ENCODE data around the gene TESK2. TPM values are rescaled to one million over a fixed set of nuclear protein-coding genes. Genes with fewer than 3 reads are reported as not detected.

TESK2 gene
- polyA plus RNA-seq, 1 donor from 2014 or later, result 0.51 TPM

DNA sequence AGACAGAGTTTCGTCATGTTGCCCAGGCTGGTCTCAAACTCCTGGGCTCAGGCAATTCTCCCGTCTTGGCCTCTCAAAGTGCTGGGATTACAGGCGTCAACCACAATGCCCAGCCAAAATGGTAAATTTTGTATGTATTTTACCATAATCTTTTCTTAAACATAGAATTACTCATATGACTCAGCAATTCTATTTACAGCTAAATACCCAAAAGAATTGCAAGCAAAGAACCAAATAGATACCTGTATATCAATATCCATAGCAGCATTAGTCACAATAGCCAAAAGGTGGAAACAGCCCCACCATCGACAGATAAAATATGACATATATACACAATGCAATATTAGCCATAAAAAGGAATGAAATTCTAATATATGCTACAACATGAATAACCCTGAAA is 36.5 kb downstream of the TESK2 start:
- no peaks in the 10 kb centered on the region for H4K20me1 ChIP-seq (ENCODE audit: insufficient read depth)
- H3K36me3 ChIP-seq (ENCODE audit: insufficient read depth, low read length), result no peaks in the 10 kb centered on the region
- no peaks in the 10 kb centered on the region for H3K27me3 ChIP-seq (ENCODE audit: insufficient read depth, low read depth, low read length)
- no peak overlapping the region for H2AFZ ChIP-seq (ENCODE audit: low read depth, low read length)
- TF ChIP-seq POLR2AphosphoS5 (IDR thresholded peaks at IDR 0.05) (no peak), RAD21 (conservative IDR thresholded peaks at IDR 0.05) (no peak), MXI1 (conservative IDR thresholded peaks at IDR 0.05; ENCODE audit: poor library complexity, severe bottlenecking) (no peak), EP300 (conservative IDR thresholded peaks at IDR 0.05; ENCODE audit: poor library complexity, severe bottlenecking) (no peak), EZH2 (IDR thresholded peaks at IDR 0.05; ENCODE audit: borderline replicate concordance, insufficient read depth, low read length, poor library complexity, severe bottlenecking) (no peak), TAF1 (IDR thresholded peaks at IDR 0.05; ENCODE audit: low read depth) (no peak), SMC3 (conservative IDR thresholded peaks at IDR 0.05; ENCODE audit: poor library complexity) (no peak)
- TF ChIP-seq, protein P1, sequence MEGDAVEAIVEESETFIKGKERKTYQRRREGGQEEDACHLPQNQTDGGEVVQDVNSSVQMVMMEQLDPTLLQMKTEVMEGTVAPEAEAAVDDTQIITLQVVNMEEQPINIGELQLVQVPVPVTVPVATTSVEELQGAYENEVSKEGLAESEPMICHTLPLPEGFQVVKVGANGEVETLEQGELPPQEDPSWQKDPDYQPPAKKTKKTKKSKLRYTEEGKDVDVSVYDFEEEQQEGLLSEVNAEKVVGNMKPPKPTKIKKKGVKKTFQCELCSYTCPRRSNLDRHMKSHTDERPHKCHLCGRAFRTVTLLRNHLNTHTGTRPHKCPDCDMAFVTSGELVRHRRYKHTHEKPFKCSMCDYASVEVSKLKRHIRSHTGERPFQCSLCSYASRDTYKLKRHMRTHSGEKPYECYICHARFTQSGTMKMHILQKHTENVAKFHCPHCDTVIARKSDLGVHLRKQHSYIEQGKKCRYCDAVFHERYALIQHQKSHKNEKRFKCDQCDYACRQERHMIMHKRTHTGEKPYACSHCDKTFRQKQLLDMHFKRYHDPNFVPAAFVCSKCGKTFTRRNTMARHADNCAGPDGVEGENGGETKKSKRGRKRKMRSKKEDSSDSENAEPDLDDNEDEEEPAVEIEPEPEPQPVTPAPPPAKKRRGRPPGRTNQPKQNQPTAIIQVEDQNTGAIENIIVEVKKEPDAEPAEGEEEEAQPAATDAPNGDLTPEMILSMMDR (IDR thresholded peaks at IDR 0.05; ENCODE audit: poor library complexity, severe bottlenecking), result no peak
- TF ChIP-seq, protein P2, sequence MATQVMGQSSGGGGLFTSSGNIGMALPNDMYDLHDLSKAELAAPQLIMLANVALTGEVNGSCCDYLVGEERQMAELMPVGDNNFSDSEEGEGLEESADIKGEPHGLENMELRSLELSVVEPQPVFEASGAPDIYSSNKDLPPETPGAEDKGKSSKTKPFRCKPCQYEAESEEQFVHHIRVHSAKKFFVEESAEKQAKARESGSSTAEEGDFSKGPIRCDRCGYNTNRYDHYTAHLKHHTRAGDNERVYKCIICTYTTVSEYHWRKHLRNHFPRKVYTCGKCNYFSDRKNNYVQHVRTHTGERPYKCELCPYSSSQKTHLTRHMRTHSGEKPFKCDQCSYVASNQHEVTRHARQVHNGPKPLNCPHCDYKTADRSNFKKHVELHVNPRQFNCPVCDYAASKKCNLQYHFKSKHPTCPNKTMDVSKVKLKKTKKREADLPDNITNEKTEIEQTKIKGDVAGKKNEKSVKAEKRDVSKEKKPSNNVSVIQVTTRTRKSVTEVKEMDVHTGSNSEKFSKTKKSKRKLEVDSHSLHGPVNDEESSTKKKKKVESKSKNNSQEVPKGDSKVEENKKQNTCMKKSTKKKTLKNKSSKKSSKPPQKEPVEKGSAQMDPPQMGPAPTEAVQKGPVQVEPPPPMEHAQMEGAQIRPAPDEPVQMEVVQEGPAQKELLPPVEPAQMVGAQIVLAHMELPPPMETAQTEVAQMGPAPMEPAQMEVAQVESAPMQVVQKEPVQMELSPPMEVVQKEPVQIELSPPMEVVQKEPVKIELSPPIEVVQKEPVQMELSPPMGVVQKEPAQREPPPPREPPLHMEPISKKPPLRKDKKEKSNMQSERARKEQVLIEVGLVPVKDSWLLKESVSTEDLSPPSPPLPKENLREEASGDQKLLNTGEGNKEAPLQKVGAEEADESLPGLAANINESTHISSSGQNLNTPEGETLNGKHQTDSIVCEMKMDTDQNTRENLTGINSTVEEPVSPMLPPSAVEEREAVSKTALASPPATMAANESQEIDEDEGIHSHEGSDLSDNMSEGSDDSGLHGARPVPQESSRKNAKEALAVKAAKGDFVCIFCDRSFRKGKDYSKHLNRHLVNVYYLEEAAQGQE (IDR thresholded peaks at IDR 0.05; ENCODE audit: borderline replicate concordance), result no peak
- H3K4me2 ChIP-seq (ENCODE audit: low read length), result no peak overlapping the region
- no peaks in the 10 kb centered on the region for H3K9me3 ChIP-seq (ENCODE audit: low read length)
- no peaks in the 10 kb centered on the region for H3K9me2 ChIP-seq (ENCODE audit: insufficient read depth, low read length)
- H3K27ac ChIP-seq (ENCODE audit: low read length), result no peak overlapping the region
- no peaks in the 10 kb centered on the region for H3K79me2 ChIP-seq (replicated peaks; ENCODE audit: insufficient read depth, low read length)
- H3K4me3 ChIP-seq (ENCODE audit: low read length), result no peak overlapping the region
- H3F3A ChIP-seq (ENCODE audit: insufficient read depth, low read length, poor library complexity, severe bottlenecking), result no peaks in the 10 kb centered on the region
- H3K9ac ChIP-seq (ENCODE audit: low read length), result no peak overlapping the region

DNA sequence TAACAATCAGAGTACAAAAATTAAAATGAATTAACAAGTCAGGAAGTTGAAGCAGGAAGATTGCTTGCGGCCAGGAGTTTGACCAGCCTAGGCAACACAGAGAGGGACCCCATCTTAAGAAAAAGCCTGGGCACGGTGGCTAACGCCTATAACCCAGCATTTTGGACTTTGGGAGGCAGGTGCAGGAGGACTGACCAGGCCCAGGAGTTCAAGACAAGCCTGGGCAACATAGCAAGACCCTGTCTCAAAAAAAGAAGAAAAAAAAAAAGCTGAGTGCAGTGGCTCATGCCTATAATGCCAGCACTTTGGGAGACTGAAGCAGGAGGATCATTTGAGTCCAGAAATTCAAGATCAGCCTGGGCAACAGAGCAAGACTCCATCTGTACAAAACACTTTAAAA is 38.5 kb downstream of the TESK2 start:
- H3K9ac ChIP-seq (ENCODE audit: low read length), result no peak overlapping the region
- H4K20me1 ChIP-seq (ENCODE audit: insufficient read depth), result no peaks in the 10 kb centered on the region
- no peaks in the 10 kb centered on the region for H3K36me3 ChIP-seq (ENCODE audit: insufficient read depth, low read length)
- H3K79me2 ChIP-seq (replicated peaks; ENCODE audit: insufficient read depth, low read length), result no peaks in the 10 kb centered on the region
- no peak overlapping the region for H3K4me3 ChIP-seq (ENCODE audit: low read length)
- no peaks in the 10 kb centered on the region for H3K27me3 ChIP-seq (ENCODE audit: insufficient read depth, low read depth, low read length)
- no peak overlapping the region for H3K27ac ChIP-seq (ENCODE audit: low read length)
- H3K4me2 ChIP-seq (ENCODE audit: low read length), result no peak overlapping the region
- H2AFZ ChIP-seq (ENCODE audit: low read depth, low read length), result no peak overlapping the region
- TF ChIP-seq TAF1 (IDR thresholded peaks at IDR 0.05; ENCODE audit: low read depth) (no peak), RAD21 (conservative IDR thresholded peaks at IDR 0.05) (no peak), SMC3 (conservative IDR thresholded peaks at IDR 0.05; ENCODE audit: poor library complexity) (no peak), EP300 (conservative IDR thresholded peaks at IDR 0.05; ENCODE audit: poor library complexity, severe bottlenecking) (no peak), POLR2AphosphoS5 (IDR thresholded peaks at IDR 0.05) (no peak), MXI1 (conservative IDR thresholded peaks at IDR 0.05; ENCODE audit: poor library complexity, severe bottlenecking) (no peak), EZH2 (IDR thresholded peaks at IDR 0.05; ENCODE audit: borderline replicate concordance, insufficient read depth, low read length, poor library complexity, severe bottlenecking) (no peak)
- TF ChIP-seq, protein P2 (IDR thresholded peaks at IDR 0.05; ENCODE audit: borderline replicate concordance), result no peak
- TF ChIP-seq, protein P1 (IDR thresholded peaks at IDR 0.05; ENCODE audit: poor library complexity, severe bottlenecking), result no peak
- no peaks in the 10 kb centered on the region for H3K9me2 ChIP-seq (ENCODE audit: insufficient read depth, low read length)
- no peaks in the 10 kb centered on the region for H3F3A ChIP-seq (ENCODE audit: insufficient read depth, low read length, poor library complexity, severe bottlenecking)
- no peaks in the 10 kb centered on the region for H3K9me3 ChIP-seq (ENCODE audit: low read length)

All from neural cell (in vitro differentiated cells).